DOHH2 (cell line): ENCODE results near the gene PDE11A.

ENCODE experiments used
- H3F3A ChIP-seq: fragments of 200-600 bp; sonication (generic), shearing (Covaris generic); 2 replicates; pipeline ENCODE4 v1.6.0; 2016; ENCODE audit warnings: antibody characterized with exemption, mild to moderate bottlenecking; ENCODE audit not compliant: control insufficient read depth, insufficient read depth
- H3K27ac ChIP-seq: fragments of 200-600 bp; sonication (generic); 2 replicates; pipeline ENCODE4 v1.5.1; 2014; ENCODE audit warnings: low read depth, mild to moderate bottlenecking, low read length, moderate library complexity
- H3K27me3 ChIP-seq: fragments of 200-600 bp; sonication (generic); 2 replicates; pipeline ENCODE4 v1.6.1; 2014; ENCODE audit warnings: mild to moderate bottlenecking, low read length, mixed read lengths; ENCODE audit not compliant: control insufficient read depth
- H3K36me3 ChIP-seq: fragments of 200-600 bp; sonication (generic); 2 replicates; pipeline ENCODE4 v1.6.1; 2014; ENCODE audit warnings: mild to moderate bottlenecking, low read length, moderate library complexity, mixed read lengths; ENCODE audit not compliant: control insufficient read depth
- H3K4me1 ChIP-seq: fragments of 200-600 bp; sonication (generic); 2 replicates; pipeline ENCODE4 v1.6.1; 2014; ENCODE audit warnings: mild to moderate bottlenecking, low read length, mixed read lengths; ENCODE audit not compliant: control insufficient read depth
- H3K4me2 ChIP-seq: fragments of 200-600 bp; sonication (generic); 2 replicates; pipeline ENCODE4 v1.6.0; 2014; ENCODE audit warnings: mild to moderate bottlenecking, low read length, moderate library complexity
- H3K4me3 ChIP-seq: fragments of 200-600 bp; sonication (generic); 2 replicates; pipeline ENCODE4 v1.5.1; 2014; ENCODE audit warnings: mild to moderate bottlenecking, low read length, mixed read lengths
- H3K79me2 ChIP-seq: fragments of 200-600 bp; sonication (generic); 2 replicates; pipeline ENCODE4 v1.6.1; 2014; ENCODE audit warnings: mild to moderate bottlenecking, low read length, mixed read lengths; ENCODE audit not compliant: control insufficient read depth
- H3K9me2 ChIP-seq: fragments of 200-600 bp; sonication (generic); replicated peaks from 2 replicates; pipeline ENCODE4 v1.6.1; 2014; ENCODE audit warnings: mild to moderate bottlenecking, low read length, mixed read lengths; ENCODE audit not compliant: control insufficient read depth
- H3K9me3 ChIP-seq: fragments of 200-600 bp; sonication (generic); 2 replicates; pipeline ENCODE4 v1.6.1; 2014; ENCODE audit warnings: antibody characterized with exemption, low read length, mixed read lengths; ENCODE audit not compliant: control insufficient read depth, insufficient read depth
- H4K20me1 ChIP-seq: fragments of 200-600 bp; sonication (generic); 2 replicates; pipeline ENCODE4 v1.6.0; 2014; ENCODE audit warnings: low read depth, mild to moderate bottlenecking, antibody characterized with exemption, low read length, moderate library complexity; ENCODE audit not compliant: control insufficient read depth, insufficient read depth
- EZH2phosphoT487 ChIP-seq: fragments of 200-600 bp; sonication (generic); IDR thresholded peaks from 2 replicates; pipeline ENCODE4 v1.6.1; 2017; ENCODE audit warnings: borderline replicate concordance, mild to moderate bottlenecking, antibody characterized with exemption, low read length, moderate library complexity, mixed read lengths
- TF ChIP-seq, protein P1 (sequence below): fragments of 200-600 bp; sonication (generic); IDR thresholded peaks from one replicate; pipeline ENCODE4 v1.5.1; 2014; ENCODE audit warnings: antibody characterized with exemption, mild to moderate bottlenecking, low read depth, low read length; ENCODE audit not compliant: poor library complexity, severe bottlenecking

Gene PDE11A

DNA sequence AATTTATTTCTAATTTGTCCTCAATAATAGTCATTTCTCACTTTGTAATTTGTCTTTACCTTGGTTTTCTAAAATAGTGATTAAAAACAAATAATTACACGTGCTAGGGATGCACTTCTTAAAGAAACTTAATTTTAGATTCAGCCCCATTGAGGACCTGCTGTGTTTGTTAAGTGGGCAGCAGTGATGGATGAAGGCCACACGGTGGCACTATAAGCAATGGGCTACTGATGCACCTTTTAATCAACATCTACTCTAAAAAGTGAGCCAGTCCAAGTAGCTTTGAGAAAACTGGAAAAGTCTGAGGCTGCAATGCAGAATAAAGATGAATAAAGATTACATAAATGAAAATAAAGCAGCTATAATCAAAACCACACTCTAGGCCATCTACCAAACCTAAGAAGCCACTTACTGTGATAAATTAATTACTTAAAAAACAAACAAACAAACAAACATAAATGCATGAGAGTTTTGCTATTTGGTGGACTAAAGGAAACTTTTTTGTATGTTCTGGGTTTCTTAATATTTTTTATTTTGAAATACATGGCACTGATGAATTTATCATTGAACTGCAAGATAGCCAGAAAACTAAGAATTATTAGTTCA lies 89.3 kb downstream of the PDE11A start:
- Histone ChIP-seq H3K4me1 (no peaks in the 10 kb centered on the region), H3K27me3 (0 out of 2 replicates have a peak, but pooled peaks cover 2% of the 10 kb centered on the region), H3K4me2 (no peak overlapping the region), H3K9me3 (no peaks in the 10 kb centered on the region), H4K20me1 (no peaks in the 10 kb centered on the region), H3K79me2 (no peaks in the 10 kb centered on the region), H3F3A (no peaks in the 10 kb centered on the region), H3K36me3 (no peaks in the 10 kb centered on the region), H3K4me3 (no peak overlapping the region), H3K27ac (no peak overlapping the region), H3K9me2 (no peaks in the 10 kb centered on the region)
- TF ChIP-seq, protein P1, sequence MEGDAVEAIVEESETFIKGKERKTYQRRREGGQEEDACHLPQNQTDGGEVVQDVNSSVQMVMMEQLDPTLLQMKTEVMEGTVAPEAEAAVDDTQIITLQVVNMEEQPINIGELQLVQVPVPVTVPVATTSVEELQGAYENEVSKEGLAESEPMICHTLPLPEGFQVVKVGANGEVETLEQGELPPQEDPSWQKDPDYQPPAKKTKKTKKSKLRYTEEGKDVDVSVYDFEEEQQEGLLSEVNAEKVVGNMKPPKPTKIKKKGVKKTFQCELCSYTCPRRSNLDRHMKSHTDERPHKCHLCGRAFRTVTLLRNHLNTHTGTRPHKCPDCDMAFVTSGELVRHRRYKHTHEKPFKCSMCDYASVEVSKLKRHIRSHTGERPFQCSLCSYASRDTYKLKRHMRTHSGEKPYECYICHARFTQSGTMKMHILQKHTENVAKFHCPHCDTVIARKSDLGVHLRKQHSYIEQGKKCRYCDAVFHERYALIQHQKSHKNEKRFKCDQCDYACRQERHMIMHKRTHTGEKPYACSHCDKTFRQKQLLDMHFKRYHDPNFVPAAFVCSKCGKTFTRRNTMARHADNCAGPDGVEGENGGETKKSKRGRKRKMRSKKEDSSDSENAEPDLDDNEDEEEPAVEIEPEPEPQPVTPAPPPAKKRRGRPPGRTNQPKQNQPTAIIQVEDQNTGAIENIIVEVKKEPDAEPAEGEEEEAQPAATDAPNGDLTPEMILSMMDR = peak; percentile 83
- no peak for TF ChIP-seq EZH2phosphoT487

DNA sequence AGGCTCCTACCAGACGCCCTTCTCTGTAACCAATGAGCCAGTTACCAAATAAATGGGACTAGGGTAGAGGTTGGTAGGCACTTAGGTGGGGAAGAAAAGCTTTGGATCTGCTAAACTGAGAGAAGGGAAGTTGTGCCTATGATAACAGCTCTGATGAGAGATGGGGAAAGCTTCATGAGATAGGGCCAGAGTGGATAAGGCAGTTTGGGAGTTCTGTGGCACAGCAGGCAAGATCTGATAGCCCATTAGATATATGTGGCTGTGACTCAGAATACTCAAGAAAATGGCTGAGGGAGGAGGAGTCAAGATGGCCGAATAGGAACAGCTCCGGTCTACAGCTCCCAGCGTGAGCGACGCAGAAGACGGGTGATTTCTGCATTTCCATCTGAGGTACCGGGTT lies 99.8 kb downstream of the PDE11A start:
- no peaks in the 10 kb centered on the region for H3K36me3 ChIP-seq
- no peaks in the 10 kb centered on the region for H3K9me3 ChIP-seq
- H3K9me2 ChIP-seq = no peaks in the 10 kb centered on the region
- no peaks in the 10 kb centered on the region for H4K20me1 ChIP-seq
- H3F3A ChIP-seq = no peaks in the 10 kb centered on the region
- H3K79me2 ChIP-seq = no peaks in the 10 kb centered on the region
- TF ChIP-seq, protein P1 = no peak
- no peak for TF ChIP-seq EZH2phosphoT487
- H3K4me3 ChIP-seq = no peak overlapping the region
- H3K27ac ChIP-seq = no peak overlapping the region
- no peaks in the 10 kb centered on the region for H3K4me1 ChIP-seq
- no peak overlapping the region for H3K4me2 ChIP-seq
- no peaks in the 10 kb centered on the region for H3K27me3 ChIP-seq

DNA sequence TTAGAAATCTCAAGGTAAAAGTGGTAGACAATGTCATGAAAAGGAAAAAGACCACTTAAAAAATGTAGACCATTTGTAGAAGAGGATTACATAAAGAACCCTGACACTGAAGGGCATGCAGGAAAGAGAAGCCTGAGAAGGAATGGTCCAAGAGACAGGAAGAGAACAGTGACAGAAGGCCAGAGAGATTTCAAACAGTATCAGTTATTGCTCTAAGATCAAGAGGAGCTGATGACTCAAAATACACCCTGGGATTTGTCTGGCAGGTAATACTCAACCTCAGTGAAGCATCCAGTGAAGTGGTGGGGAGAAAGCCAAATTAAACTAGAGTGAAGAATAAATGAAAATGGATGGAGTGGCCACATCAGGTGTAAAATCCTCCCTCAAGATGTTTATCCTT lies 100.5 kb downstream of the PDE11A start:
- no peaks in the 10 kb centered on the region for H3K36me3 ChIP-seq
- H4K20me1 ChIP-seq = no peaks in the 10 kb centered on the region
- no peak overlapping the region for H3K4me3 ChIP-seq
- H3K9me3 ChIP-seq = no peaks in the 10 kb centered on the region
- H3K27ac ChIP-seq = no peak overlapping the region
- TF ChIP-seq EZH2phosphoT487 = no peak
- TF ChIP-seq, protein P1 = no peak
- no peak overlapping the region for H3K4me2 ChIP-seq
- no peaks in the 10 kb centered on the region for H3K9me2 ChIP-seq
- no peaks in the 10 kb centered on the region for H3K79me2 ChIP-seq
- no peaks in the 10 kb centered on the region for H3K27me3 ChIP-seq
- no peaks in the 10 kb centered on the region for H3K4me1 ChIP-seq
- H3F3A ChIP-seq = no peaks in the 10 kb centered on the region
